Measurements from ENCODE around the gene DRP2. TPM values are rescaled to one million over a fixed set of nuclear protein-coding genes. Genes with fewer than 3 reads are reported as not detected.

DRP2 gene
- total RNA-seq, 1 donor from 2014 or later, result 0.46 TPM

DNA sequence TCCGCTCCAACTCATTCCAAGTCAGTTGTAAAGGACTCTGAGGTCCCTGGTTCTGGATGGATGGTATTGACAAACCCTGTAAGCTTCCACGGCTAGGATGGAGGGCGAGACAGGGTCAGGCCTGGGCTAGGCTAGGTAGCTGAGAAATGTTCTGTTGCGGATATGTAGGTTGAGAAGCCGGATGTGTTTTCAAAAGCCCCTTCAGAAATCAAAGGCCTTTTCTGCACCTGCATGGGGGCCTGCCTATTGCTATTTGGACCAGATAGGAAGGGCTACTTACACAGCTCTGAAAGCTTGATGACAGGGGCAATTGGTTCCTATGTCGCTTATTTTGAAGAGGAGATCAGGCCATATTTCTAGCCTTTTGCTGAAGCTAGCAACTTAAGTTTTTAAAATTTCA lies 1.9 kb upstream of the DRP2 start:
- DNase-seq (ENCODE audit: low spot score), result no peak

GRCh38 chrX:101219864-101220346 lies 319 bp downstream of the DRP2 start:
- H3K4me3 Mint-ChIP-seq (ENCODE audit: low read depth), result no peak overlapping the region
- no peaks in the 10 kb centered on the region for H3K36me3 Mint-ChIP-seq (ENCODE audit: low read depth)
- no peaks in the 10 kb centered on the region for H3K4me1 Mint-ChIP-seq (ENCODE audit: low read depth)
- H3K27me3 Mint-ChIP-seq (ENCODE audit: low read depth), result peaks cover 1% of the 10 kb centered on the region
- H3K27ac Mint-ChIP-seq, result no peak overlapping the region
- no peak for DNase-seq (ENCODE audit: low spot score)
- intact Hi-C loops (cut with micrococcal nuclease), result no loop called here
- H3K9me3 Mint-ChIP-seq, result no peaks in the 10 kb centered on the region

More for the DNA sequence above, 1.9 kb upstream of the DRP2 start:
- H3K4me1 Mint-ChIP-seq (ENCODE audit: low read depth), result no peaks in the 10 kb centered on the region
- no peak overlapping the region for H3K4me3 Mint-ChIP-seq (ENCODE audit: low read depth)
- H3K9me3 Mint-ChIP-seq, result no peaks in the 10 kb centered on the region
- H3K36me3 Mint-ChIP-seq (ENCODE audit: low read depth), result no peaks in the 10 kb centered on the region
- H3K27ac Mint-ChIP-seq, result no peak overlapping the region
- intact Hi-C loops (cut with micrococcal nuclease), result no loop called here
- peaks cover 1% of the 10 kb centered on the region for H3K27me3 Mint-ChIP-seq (ENCODE audit: low read depth)

GRCh38 chrX:101220662-101221260 lies 1.2 kb downstream of the DRP2 start:
- no peak overlapping the region for H3K4me3 Mint-ChIP-seq (ENCODE audit: low read depth)
- H3K4me1 Mint-ChIP-seq (ENCODE audit: low read depth), result no peaks in the 10 kb centered on the region
- H3K9me3 Mint-ChIP-seq, result no peaks in the 10 kb centered on the region
- intact Hi-C loops (cut with micrococcal nuclease), result no loop called here
- peaks cover 1% of the 10 kb centered on the region for H3K27me3 Mint-ChIP-seq (ENCODE audit: low read depth)
- no peaks in the 10 kb centered on the region for H3K36me3 Mint-ChIP-seq (ENCODE audit: low read depth)
- DNase-seq (ENCODE audit: low spot score), result no peak
- no peak overlapping the region for H3K27ac Mint-ChIP-seq

- no peaks in the 10 kb centered on the region for H3K4me1 Mint-ChIP-seq (ENCODE audit: low read depth)
- no peaks in the 10 kb centered on the region for H3K36me3 Mint-ChIP-seq (ENCODE audit: low read depth)
- H3K9me3 Mint-ChIP-seq, result no peaks in the 10 kb centered on the region
- no peak overlapping the region for H3K4me3 Mint-ChIP-seq (ENCODE audit: low read depth)
- H3K27me3 Mint-ChIP-seq (ENCODE audit: low read depth), result peaks cover 1% of the 10 kb centered on the region
- DNase-seq (ENCODE audit: low spot score), result no peak
- no peak overlapping the region for H3K27ac Mint-ChIP-seq
- intact Hi-C loops (cut with micrococcal nuclease), result no loop called here
Observed at GRCh38 chrX:101223226-101223625, 3.6 kb downstream of the DRP2 start.

DNA sequence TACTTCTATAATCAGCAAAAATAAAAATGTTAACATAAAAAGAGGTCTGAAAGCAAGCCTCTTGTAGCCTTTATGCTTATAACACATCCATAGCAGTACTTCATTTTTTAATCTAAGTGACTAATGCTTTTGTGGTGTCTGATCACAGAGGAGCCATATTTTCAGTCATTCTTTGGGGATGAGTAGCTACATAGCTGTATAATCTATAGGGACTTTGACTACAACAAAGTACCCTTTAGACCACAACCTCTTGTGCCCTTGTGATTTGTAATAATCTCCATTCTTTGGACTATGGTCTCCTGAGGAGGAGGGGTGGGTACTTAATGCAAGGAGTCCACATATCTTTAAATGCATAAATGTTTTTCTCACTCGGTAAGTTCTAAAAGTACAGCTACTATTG lies 9.6 kb downstream of the DRP2 start:
- intact Hi-C loops (cut with micrococcal nuclease), result no loop called here
- no peaks in the 10 kb centered on the region for H3K9me3 Mint-ChIP-seq
- DNase-seq (ENCODE audit: low spot score), result no peak
- no peak overlapping the region for H3K27ac Mint-ChIP-seq
- H3K36me3 Mint-ChIP-seq (ENCODE audit: low read depth), result no peaks in the 10 kb centered on the region
- no peak overlapping the region for H3K4me3 Mint-ChIP-seq (ENCODE audit: low read depth)
- no peaks in the 10 kb centered on the region for H3K4me1 Mint-ChIP-seq (ENCODE audit: low read depth)
- no peaks in the 10 kb centered on the region for H3K27me3 Mint-ChIP-seq (ENCODE audit: low read depth)

DNA sequence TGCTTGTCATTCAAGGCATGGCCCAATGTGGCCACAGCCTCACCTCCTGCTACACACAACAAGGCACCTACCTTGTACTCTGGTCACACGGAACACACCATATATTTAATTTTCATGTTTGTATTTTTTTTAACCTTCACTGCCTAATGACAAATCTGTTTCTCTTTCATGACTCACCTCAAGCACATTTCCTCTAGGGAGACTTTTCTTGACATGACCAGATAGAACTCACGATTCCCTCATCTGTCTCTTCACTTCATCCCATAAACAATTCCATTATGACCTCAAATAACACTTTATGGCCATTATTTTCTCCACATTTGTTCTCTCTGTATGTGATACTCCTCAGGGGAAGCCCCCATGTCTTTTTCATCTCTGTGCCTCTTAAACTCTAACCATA lies 11.1 kb downstream of the DRP2 start:
- H3K36me3 Mint-ChIP-seq (ENCODE audit: low read depth), result no peaks in the 10 kb centered on the region
- H3K4me3 Mint-ChIP-seq (ENCODE audit: low read depth), result no peak overlapping the region
- H3K9me3 Mint-ChIP-seq, result no peaks in the 10 kb centered on the region
- DNase-seq (ENCODE audit: low spot score), result no peak
- H3K27ac Mint-ChIP-seq, result no peak overlapping the region
- H3K4me1 Mint-ChIP-seq (ENCODE audit: low read depth), result no peaks in the 10 kb centered on the region
- intact Hi-C loops (cut with micrococcal nuclease), result no loop called here
- H3K27me3 Mint-ChIP-seq (ENCODE audit: low read depth), result no peaks in the 10 kb centered on the region

DNA sequence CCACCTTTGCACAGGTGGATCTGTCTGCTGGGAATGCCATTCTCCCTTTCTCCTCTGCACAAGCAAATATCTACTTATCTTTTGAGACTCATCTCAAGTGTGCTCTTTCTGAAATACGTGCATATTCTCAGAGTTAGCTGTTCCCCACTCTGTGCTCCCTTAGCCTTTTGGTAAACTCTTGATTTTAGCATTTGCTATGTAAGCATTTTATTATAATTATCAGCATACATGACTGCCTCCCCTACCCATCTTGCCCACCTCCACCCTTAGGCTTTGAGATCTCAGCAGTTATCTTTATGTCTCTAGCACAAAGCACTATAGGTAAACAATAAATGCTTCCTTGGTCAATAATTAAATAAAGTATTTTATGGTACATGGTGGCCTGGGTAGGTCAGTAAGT lies 11.5 kb downstream of the DRP2 start:
- DNase-seq (ENCODE audit: low spot score), result no peak
- H3K4me3 Mint-ChIP-seq (ENCODE audit: low read depth), result no peak overlapping the region
- intact Hi-C loops (cut with micrococcal nuclease), result no loop called here
- no peaks in the 10 kb centered on the region for H3K36me3 Mint-ChIP-seq (ENCODE audit: low read depth)
- no peaks in the 10 kb centered on the region for H3K9me3 Mint-ChIP-seq
- H3K27me3 Mint-ChIP-seq (ENCODE audit: low read depth), result no peaks in the 10 kb centered on the region
- H3K27ac Mint-ChIP-seq, result no peak overlapping the region
- no peaks in the 10 kb centered on the region for H3K4me1 Mint-ChIP-seq (ENCODE audit: low read depth)

- no peak for DNase-seq (ENCODE audit: low spot score)
- Mint-ChIP-seq H3K27me3 (ENCODE audit: low read depth) (no peaks in the 10 kb centered on the region), H3K4me1 (ENCODE audit: low read depth) (no peaks in the 10 kb centered on the region), H3K27ac (no peak overlapping the region), H3K9me3 (no peaks in the 10 kb centered on the region), H3K4me3 (ENCODE audit: low read depth) (no peak overlapping the region), H3K36me3 (ENCODE audit: low read depth) (no peaks in the 10 kb centered on the region)
- intact Hi-C loops (cut with micrococcal nuclease), result no loop called here
Observed at GRCh38 chrX:101232316-101232715, 12.7 kb downstream of the DRP2 start.

DNA sequence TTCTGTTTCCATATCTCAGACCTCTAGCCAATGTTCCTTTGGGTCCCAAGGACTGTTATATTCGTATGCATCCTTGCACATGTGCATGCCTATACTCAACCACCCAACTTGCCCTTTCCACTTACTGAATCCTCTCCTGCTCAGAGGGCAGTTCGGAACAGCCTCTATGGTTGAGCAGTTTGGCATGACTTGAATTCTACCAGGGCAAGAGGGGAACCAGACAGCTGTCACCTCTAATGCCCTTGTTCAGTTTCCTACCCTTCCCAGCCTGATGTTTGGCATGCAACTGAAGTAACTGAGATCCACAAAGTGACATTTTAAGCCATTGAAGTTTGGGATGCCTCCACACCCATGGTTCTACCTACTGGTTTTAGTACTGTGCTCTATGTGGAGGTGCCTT lies 17.5 kb downstream of the DRP2 start:
- Mint-ChIP-seq H3K36me3 (ENCODE audit: low read depth) (no peaks in the 10 kb centered on the region), H3K9me3 (no peaks in the 10 kb centered on the region), H3K27me3 (ENCODE audit: low read depth) (no peaks in the 10 kb centered on the region), H3K4me1 (ENCODE audit: low read depth) (no peaks in the 10 kb centered on the region), H3K4me3 (ENCODE audit: low read depth) (no peak overlapping the region), H3K27ac (no peak overlapping the region)
- intact Hi-C loops (cut with micrococcal nuclease), result no loop called here
- DNase-seq (ENCODE audit: low spot score), result no peak

DNA sequence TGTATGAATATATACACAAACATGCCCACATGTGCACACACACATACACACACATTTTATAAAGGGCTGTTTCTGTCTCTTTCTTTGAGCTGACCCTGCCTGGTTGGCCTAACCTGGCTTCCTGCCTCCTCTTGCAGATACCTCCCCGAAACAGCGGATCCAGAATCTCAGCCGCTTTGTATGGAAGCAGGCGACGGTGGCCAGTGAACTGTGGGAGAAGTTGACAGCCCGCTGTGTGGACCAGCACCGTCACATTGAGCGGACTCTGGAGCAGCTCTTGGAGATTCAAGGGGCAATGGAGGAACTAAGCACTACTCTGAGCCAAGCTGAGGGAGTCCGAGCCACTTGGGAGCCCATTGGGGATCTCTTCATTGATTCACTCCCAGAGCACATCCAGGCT lies 21.9 kb downstream of the DRP2 start:
- no peaks in the 10 kb centered on the region for H3K36me3 Mint-ChIP-seq (ENCODE audit: low read depth)
- H3K4me3 Mint-ChIP-seq (ENCODE audit: low read depth), result no peak overlapping the region
- H3K27me3 Mint-ChIP-seq (ENCODE audit: low read depth), result no peaks in the 10 kb centered on the region
- no peaks in the 10 kb centered on the region for H3K9me3 Mint-ChIP-seq
- intact Hi-C loops (cut with micrococcal nuclease), result no loop called here
- no peaks in the 10 kb centered on the region for H3K4me1 Mint-ChIP-seq (ENCODE audit: low read depth)
- DNase-seq (ENCODE audit: low spot score), result no peak
- H3K27ac Mint-ChIP-seq, result no peak overlapping the region

- Mint-ChIP-seq H3K4me3 (ENCODE audit: low read depth) (no peak overlapping the region), H3K9me3 (no peaks in the 10 kb centered on the region), H3K27me3 (ENCODE audit: low read depth) (no peaks in the 10 kb centered on the region)
Observed at GRCh38 chrX:101252634-101253033, 33.0 kb downstream of the DRP2 start.

DNA sequence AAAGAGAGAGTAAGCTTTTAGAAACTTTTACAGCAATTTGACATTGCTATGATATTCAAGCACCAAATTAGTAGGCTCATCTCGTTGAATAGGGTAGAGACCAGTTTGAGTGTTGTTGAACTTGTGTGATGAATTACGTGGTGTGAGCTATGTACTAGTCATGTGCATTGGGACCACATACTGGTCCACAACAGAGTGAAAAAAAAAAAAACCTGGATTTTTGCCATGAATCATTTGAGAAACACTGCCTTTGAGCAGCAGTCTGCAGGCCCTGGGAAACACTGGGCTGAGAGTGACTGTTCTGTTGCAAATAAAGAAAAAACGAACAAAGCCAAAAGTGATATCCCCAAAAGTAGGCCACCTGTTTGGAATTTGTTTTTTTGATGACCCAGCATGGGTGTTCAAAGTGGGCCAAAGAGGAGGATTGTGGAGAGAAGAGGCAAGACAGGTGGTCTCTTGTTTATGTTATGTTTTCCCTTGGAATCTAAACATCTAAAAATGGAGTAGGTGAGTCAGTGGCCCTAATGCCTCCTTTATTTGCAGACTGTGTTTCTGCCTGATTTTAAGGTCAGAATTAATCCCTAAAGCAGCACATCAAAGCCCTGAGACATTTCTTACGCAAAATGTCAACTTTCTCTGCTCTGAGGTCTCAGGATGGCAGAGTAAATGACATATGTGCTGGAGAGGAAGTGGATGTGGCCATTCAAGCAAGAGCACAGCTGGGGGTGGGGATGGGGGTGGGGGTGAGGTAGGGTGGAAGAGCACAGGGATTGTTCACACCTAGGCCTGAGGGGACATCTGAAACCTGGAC lies 38.1 kb downstream of the DRP2 start:
- no peaks in the 10 kb centered on the region for H3K36me3 Mint-ChIP-seq (ENCODE audit: low read depth)
- DNase-seq (ENCODE audit: low spot score), result no peak
- no peaks in the 10 kb centered on the region for H3K9me3 Mint-ChIP-seq
- intact Hi-C loops (cut with micrococcal nuclease), result no loop called here
- no peak overlapping the region for H3K27ac Mint-ChIP-seq
- peaks cover 8% of the 10 kb centered on the region for H3K4me1 Mint-ChIP-seq (ENCODE audit: low read depth)
- H3K27me3 Mint-ChIP-seq (ENCODE audit: low read depth), result no peaks in the 10 kb centered on the region
- H3K4me3 Mint-ChIP-seq (ENCODE audit: low read depth), result no peak overlapping the region

More at GRCh38 chrX:101252634-101253033, 33.0 kb downstream of the DRP2 start:
- H3K27ac Mint-ChIP-seq, result no peak overlapping the region
- H3K4me1 Mint-ChIP-seq (ENCODE audit: low read depth), result peaks cover 2% of the 10 kb centered on the region
- H3K36me3 Mint-ChIP-seq (ENCODE audit: low read depth), result no peaks in the 10 kb centered on the region
- intact Hi-C loops (cut with micrococcal nuclease), result no loop called here
- no peak for DNase-seq (ENCODE audit: low spot score)

DNA sequence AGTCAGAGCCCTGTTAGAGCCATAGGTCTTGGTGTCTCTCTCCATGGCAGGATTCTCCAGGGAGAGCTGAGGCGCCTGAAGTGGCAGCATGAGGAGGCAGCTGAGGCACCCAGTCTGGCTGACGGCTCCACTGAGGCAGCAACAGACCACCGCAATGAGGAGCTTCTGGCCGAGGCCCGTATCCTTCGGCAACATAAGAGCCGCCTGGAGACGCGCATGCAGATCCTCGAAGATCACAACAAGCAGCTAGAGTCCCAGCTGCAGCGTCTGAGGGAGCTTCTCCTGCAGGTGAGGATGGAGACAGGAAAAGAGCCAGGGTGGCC lies 38.6 kb downstream of the DRP2 start:
- H3K9me3 Mint-ChIP-seq, result no peaks in the 10 kb centered on the region
- H3K36me3 Mint-ChIP-seq (ENCODE audit: low read depth), result no peaks in the 10 kb centered on the region
- H3K27ac Mint-ChIP-seq, result no peak overlapping the region
- no peaks in the 10 kb centered on the region for H3K27me3 Mint-ChIP-seq (ENCODE audit: low read depth)
- intact Hi-C loops (cut with micrococcal nuclease), result no loop called here
- peaks cover 8% of the 10 kb centered on the region for H3K4me1 Mint-ChIP-seq (ENCODE audit: low read depth)
- no peak for DNase-seq (ENCODE audit: low spot score)
- H3K4me3 Mint-ChIP-seq (ENCODE audit: low read depth), result no peak overlapping the region
